ENCODE results near the gene ANKRD23.

ANKRD23 gene

DNA sequence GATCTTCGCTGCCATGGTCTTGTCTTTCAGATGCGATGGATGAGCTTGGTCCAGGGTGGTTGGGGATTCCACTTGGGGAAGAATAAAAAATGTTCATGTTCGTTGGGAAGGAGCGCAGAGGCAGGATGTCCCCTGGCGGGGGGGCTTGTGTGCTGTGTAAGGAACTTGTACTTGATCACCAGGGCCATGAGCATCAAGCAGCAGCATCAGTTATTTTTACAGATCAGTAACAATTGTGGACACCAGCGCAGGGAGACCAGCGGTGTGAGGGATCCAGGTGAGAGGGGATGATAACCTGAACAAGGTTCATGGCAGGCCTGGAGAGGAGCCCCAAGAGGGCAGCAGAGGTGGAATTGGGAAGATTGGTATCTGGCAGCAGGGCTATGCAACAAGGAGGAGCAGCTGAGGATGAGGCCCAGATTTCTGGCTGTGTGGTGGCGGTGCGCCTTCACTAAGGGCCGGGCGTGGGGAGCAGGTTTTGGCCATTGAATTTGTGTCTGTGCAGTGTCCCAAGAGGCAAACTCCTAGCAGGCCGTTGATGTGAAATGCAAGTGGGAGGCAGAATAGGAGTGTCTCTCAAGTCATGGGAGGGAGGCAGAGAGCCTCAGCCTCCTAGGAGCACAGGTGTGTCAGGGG, 23.8 kb downstream of the ANKRD23 start:
- TF ChIP-seq, protein P1, sequence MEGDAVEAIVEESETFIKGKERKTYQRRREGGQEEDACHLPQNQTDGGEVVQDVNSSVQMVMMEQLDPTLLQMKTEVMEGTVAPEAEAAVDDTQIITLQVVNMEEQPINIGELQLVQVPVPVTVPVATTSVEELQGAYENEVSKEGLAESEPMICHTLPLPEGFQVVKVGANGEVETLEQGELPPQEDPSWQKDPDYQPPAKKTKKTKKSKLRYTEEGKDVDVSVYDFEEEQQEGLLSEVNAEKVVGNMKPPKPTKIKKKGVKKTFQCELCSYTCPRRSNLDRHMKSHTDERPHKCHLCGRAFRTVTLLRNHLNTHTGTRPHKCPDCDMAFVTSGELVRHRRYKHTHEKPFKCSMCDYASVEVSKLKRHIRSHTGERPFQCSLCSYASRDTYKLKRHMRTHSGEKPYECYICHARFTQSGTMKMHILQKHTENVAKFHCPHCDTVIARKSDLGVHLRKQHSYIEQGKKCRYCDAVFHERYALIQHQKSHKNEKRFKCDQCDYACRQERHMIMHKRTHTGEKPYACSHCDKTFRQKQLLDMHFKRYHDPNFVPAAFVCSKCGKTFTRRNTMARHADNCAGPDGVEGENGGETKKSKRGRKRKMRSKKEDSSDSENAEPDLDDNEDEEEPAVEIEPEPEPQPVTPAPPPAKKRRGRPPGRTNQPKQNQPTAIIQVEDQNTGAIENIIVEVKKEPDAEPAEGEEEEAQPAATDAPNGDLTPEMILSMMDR (conservative IDR thresholded peaks at IDR 0.05; ENCODE audit: low read depth, low read length), result no peak
- DNase-seq (ENCODE audit: low read depth), result no peak
- no peak overlapping the region for H3K4me3 ChIP-seq (ENCODE audit: low read depth, low read length)

DNA sequence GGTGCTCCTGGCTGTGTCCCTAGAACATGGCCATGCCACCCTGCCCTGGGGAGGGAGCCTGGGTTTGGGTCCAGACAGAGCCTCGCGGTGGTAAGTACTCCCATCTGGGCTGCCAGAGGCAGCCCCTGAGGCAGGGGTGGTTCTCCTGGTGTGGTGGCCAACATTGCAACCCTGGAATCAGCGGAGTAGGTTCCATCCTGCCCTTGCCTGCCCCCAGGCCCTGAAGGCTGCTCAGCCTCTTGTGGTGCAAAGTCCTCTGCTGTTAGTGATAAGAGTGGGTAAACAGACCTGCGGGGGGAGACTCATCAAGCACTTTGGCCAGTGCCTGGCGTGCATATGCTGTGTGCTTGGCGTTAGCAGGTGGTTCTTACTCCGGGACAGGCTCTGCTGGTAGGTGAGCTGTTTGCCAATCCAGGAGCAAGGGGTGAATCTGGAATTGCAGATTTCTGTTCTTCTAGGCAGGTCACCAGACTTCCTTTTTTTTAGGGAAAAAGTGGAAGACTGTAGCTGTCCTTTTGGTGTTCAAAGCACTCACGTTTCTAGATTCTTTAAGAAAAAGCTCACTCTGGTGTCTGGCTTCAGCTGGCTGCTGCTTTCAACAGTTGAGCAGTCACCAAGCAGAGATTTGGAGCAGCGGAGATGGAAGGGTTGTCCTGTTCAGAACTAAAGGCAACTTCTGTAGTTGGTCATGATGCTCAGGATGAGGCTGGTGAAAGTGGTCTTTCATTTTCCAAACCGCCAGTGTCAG, 24.5 kb downstream of the ANKRD23 start:
- DNase-seq (ENCODE audit: low read depth), result no peak
- TF ChIP-seq, protein P1 (conservative IDR thresholded peaks at IDR 0.05; ENCODE audit: low read depth, low read length), result no peak
- H3K4me3 ChIP-seq (ENCODE audit: low read depth, low read length), result no peak overlapping the region

DNA sequence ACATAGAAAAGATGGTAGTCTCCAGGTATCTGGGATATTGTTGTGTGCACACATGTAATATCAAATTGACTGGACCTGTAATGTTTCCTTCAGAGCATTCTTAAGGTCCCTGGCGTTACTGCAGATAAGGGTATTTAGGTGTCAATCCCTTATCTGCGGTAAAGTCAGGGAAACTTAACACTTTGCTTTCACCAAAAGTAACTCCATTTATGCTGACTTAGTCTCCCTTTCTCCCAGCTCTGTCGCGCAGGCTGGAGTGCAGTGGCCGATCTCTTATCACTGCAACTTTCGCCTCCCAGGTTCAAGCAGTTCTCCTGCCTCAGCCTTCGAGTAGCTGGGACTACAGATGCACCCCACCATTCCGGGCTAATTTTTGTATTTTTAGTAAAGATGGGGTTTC, 25.9 kb downstream of the ANKRD23 start:
- no peak overlapping the region for H3K4me3 ChIP-seq (ENCODE audit: low read depth, low read length)
- TF ChIP-seq, protein P1 (conservative IDR thresholded peaks at IDR 0.05; ENCODE audit: low read depth, low read length), result no peak
- DNase-seq (ENCODE audit: low read depth), result no peak

DNA sequence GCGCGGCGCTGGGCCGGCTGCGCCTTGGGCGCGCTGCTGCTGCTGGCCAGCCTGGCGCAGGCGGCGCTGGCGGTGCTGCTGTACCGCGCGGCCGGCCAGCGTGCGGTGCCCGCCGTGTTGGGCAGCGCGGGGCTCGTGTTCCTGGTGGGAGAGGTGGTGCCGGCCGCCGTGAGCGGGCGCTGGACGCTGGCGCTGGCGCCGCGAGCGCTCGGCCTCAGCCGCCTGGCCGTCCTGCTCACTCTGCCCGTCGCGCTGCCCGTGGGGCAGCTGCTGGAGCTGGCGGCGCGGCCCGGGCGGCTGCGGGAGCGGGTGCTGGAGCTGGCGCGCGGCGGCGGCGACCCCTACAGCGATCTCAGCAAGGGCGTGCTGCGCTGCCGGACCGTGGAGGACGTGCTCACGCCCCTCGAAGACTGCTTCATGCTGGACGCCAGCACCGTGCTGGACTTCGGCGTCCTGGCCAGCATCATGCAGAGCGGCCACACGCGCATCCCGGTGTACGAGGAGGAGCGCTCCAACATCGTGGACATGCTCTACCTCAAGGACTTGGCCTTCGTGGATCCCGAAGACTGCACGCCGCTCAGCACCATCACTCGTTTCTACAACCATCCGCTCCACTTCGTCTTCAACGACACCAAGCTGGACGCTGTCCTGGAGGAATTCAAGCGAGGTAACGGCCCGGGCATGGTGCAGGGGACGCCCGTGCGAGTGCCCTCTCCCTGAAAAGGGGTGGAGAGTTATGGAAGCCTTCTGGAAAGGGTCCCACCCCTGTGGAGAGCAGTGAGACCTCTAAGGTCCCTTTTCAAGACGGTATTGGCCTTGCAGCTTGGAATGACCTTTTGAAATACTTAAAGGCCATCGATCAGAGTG, 26.8 kb downstream of the ANKRD23 start:
- TF ChIP-seq, protein P1 (conservative IDR thresholded peaks at IDR 0.05; ENCODE audit: low read depth, low read length), result no peak
- DNase-seq (ENCODE audit: low read depth), result peak; percentile 40
- peak overlapping the region; percentile 70 for H3K4me3 ChIP-seq (ENCODE audit: low read depth, low read length)

DNA sequence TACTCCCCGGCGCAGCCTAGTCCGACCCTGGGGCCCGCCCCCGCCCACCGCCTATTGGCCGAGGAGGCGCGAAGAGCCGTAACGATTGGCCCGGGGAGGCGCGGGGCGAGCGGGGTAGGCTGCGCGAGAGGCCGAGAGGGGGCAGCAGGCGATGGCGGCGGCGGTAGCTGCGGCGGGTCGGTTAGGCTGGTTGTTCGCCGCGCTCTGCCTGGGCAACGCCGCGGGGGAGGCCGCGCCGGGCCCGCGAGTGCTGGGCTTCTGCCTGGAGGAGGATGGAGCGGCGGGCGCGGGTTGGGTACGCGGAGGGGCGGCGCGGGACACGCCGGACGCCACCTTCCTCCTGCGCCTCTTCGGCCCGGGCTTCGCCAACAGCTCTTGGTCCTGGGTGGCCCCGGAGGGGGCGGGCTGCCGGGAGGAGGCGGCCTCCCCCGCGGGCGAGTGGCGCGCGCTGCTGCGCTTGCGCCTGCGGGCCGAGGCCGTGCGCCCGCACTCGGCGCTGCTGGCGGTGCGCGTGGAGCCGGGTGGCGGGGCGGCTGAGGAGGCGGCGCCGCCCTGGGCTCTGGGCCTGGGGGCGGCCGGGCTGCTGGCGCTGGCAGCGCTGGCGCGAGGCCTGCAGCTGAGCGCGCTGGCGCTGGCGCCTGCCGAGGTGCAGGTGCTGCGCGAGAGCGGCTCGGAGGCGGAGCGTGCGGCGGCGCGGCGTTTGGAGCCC, 27.5 kb downstream of the ANKRD23 start, which contains the start of gene CNNM3:
CNNM3 (plus strand) TSS at position 142 of the 709 bp plus-strand sequence; CDS start at position 152, 10 bp downstream.
- TF ChIP-seq, protein P1 (conservative IDR thresholded peaks at IDR 0.05; ENCODE audit: low read depth, low read length), result peak; percentile 49
- H3K4me3 ChIP-seq (ENCODE audit: low read depth, low read length), result peak within 1 kb of the TSS; percentile 70
- DNase-seq (ENCODE audit: low read depth), result peak; percentile 94

DNA sequence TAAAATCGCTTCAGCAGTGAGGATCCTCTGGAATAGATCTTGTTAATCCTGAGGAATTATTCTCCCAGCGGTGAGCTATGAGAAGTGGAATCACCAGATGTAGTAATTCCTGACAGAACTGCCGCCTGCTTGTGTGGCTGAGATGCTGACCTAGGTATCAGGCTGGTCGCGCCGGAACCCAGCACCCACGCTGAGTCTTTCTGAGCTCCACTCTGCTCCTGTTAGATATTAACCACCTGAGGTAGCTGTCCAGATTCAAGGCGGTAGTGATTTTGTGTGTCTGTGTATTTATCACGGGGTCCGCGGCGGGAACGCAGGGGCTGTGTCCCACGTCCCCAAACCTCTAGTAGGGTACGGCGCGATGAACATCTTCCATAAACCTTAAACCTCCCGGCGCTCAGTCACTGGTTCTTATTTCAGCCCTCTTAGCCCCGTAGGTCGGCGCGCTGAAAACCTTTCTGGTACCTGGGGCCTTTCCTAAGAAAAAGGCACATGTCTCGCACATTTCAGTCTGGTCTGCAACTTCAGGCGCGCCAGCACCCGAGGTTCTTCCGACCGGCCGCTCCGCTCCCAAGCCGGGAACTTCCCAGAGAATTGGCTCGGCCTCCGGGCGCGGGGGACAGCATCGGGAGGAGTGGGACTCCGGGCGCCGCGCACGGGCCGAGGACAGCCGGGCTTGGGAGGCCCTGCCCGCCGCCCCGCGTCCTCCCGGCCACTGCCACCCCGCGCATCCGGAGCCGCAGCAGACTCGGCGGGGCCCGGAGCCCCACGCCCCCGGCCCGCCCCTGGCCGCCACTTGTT, 28.3 kb downstream of the ANKRD23 start:
- TF ChIP-seq, protein P1 (conservative IDR thresholded peaks at IDR 0.05; ENCODE audit: low read depth, low read length), result peak; percentile 3
- H3K4me3 ChIP-seq (ENCODE audit: low read depth, low read length), result peak overlapping the region; percentile 70
- peak; percentile 63 for DNase-seq (ENCODE audit: low read depth)
